CD4-positive, alpha-beta T cell (primary cell): ENCODE data around the gene CNGA1. TPM values are rescaled to one million over a fixed set of nuclear protein-coding genes. Genes with fewer than 3 reads are reported as not detected.

Experiments used
- ATAC-seq: fragments of 200-7000 bp; cut with Tn5 transposase; one replicate; pipeline ENCODE4 v1.10.0; 2022; ENCODE audit warnings: mild to moderate bottlenecking; ENCODE audit not compliant: poor library complexity
- CTCF ChIA-PET: fragments of 350-600 bp; sonication (Branson Sonifier 250); formaldehyde crosslinking; loops from one replicate; lab custom pipeline; 2021; ENCODE audit warnings: antibody characterized with exemption, inconsistent platforms; lab: Charles Lee
- POLR2A ChIA-PET: fragments of 350-600 bp; sonication (Branson Sonifier 250); formaldehyde crosslinking; loops from one replicate; lab custom pipeline; 2021; ENCODE audit warnings: antibody characterized with exemption, inconsistent platforms; lab: Charles Lee
- DNase-seq, 14 experiments: peaks; one replicate each; pipeline ENCODE4 v3.0.0-alpha.2; 2013 to 2020; ENCODE audit warnings: mixed read lengths in 2 of 14
- H3K27ac ChIP-seq, 2 donors: one replicate each; pipeline versions ENCODE4 v1.5.1 to v1.7.0; 2013; ENCODE audit warnings: low read length in 2 of 2, low read depth in 1 of 2, mild to moderate bottlenecking in 1 of 2
- H3K27me3 ChIP-seq, 2 experiments: 1 replicate in 1 of 2; 2 replicates in 1 of 2; pipeline versions ENCODE4 v1.6.1 to v1.7.0; 2013; ENCODE audit warnings: low read length in 2 of 2, control low read depth in 1 of 2, mild to moderate bottlenecking in 1 of 2, moderate library complexity in 1 of 2; ENCODE audit not compliant: insufficient read depth in 2 of 2, control insufficient read depth in 1 of 2
- H3K36me3 ChIP-seq: one replicate; pipeline ENCODE4 v1.6.1; 2013; ENCODE audit warnings: low read length, control low read depth; ENCODE audit not compliant: insufficient read depth
- H3K4me1 ChIP-seq: one replicate; pipeline ENCODE4 v1.6.1; 2013; ENCODE audit warnings: low read length, control low read depth; ENCODE audit not compliant: insufficient read depth
- H3K4me3 ChIP-seq: one replicate; pipeline ENCODE4 v1.5.1; 2013; ENCODE audit warnings: mild to moderate bottlenecking, low read length, moderate library complexity
- H3K9me3 ChIP-seq, 2 experiments: 1 replicate in 1 of 2; 2 replicates in 1 of 2; pipeline versions ENCODE4 v1.6.1 to v1.7.0; 2013; ENCODE audit warnings: low read length in 2 of 2, mild to moderate bottlenecking in 2 of 2, control low read depth in 1 of 2, moderate library complexity in 1 of 2; ENCODE audit not compliant: control insufficient read depth in 1 of 2, insufficient read depth in 1 of 2
- H3K27ac Mint-ChIP-seq: one replicate; pipeline ENCODE4 v1.8.0; 2020; ENCODE audit warnings: mixed read lengths
- H3K27me3 Mint-ChIP-seq: one replicate; pipeline ENCODE4 v1.8.0; 2021; ENCODE audit warnings: mixed read lengths
- H3K36me3 Mint-ChIP-seq: one replicate; pipeline ENCODE4 v1.8.0; 2021; ENCODE audit warnings: low read depth, mixed read lengths
- H3K4me1 Mint-ChIP-seq: one replicate; pipeline ENCODE4 v1.8.0; 2021; ENCODE audit warnings: low read depth, mixed read lengths
- H3K4me3 Mint-ChIP-seq: one replicate; pipeline ENCODE4 v1.8.0; 2020; ENCODE audit warnings: mild to moderate bottlenecking, mixed read lengths
- H3K9me3 Mint-ChIP-seq: one replicate; pipeline ENCODE4 v1.8.0; 2020; ENCODE audit warnings: mixed read lengths
- CTCF ChIP-seq: fragments of 200-600 bp; IDR thresholded peaks from one replicate; pipeline ENCODE4 v1.8.0; 2022; ENCODE audit warnings: antibody characterized with exemption, mild to moderate bottlenecking
- intact Hi-C, 2 experiments: fragments of 100-400 bp; cut with DNase I in 1 of 2; cut with micrococcal nuclease in 1 of 2; formaldehyde crosslinking; loops; one replicate each; pipeline versions ENCODE4 v1.15.1 to v1.9.0; 2023 to 2025; cut with DNase I, micrococcal nuclease
- total RNA-seq, 174 experiments: library from RNA in 2 of 174; stranded (reverse) in 2 of 174; gene quantifications; one replicate each; pipeline ENCODE4 v1.2.3 and lab custom pipeline; 2021 to 2026

CNGA1 gene
- total RNA-seq, 2 experiments from 2014 or later = not detected

GRCh38 chr4:48030470-48030869 lies 14.0 kb upstream of the CNGA1 start:
- CTCF ChIA-PET = interaction anchor here (1.0 kb wide), 1 partner anchor 18 kb away, joined by 3 read pairs; no protein-coding TSS in a partner anchor

GRCh38 chr4:48028696-48029095 lies 12.2 kb upstream of the CNGA1 start:
- DNase-seq = no peak
- no peaks in the 10 kb centered on the region for H3K9me3 Mint-ChIP-seq
- H3K4me1 ChIP-seq = no peaks in the 10 kb centered on the region
- no peak overlapping the region for H3K4me3 ChIP-seq
- H3K36me3 Mint-ChIP-seq = no peaks in the 10 kb centered on the region
- no peaks in the 10 kb centered on the region for H3K9me3 ChIP-seq
- no peaks in the 10 kb centered on the region for H3K27me3 Mint-ChIP-seq
- intact Hi-C loops = no loop called here
- no peak overlapping the region for H3K4me3 Mint-ChIP-seq
- POLR2A ChIA-PET = no interaction called here
- H3K27ac Mint-ChIP-seq = no peak overlapping the region
- H3K27me3 ChIP-seq = no peaks in the 10 kb centered on the region
- ATAC-seq = no peak
- H3K27ac ChIP-seq = no peak overlapping the region
- H3K36me3 ChIP-seq = no peaks in the 10 kb centered on the region
- TF ChIP-seq CTCF = no peak
- H3K4me1 Mint-ChIP-seq = peaks cover 1% of the 10 kb centered on the region
- CTCF ChIA-PET = no interaction called here

More at GRCh38 chr4:48030470-48030869, 14.0 kb upstream of the CNGA1 start:
- TF ChIP-seq CTCF = no peak
- Histone ChIP-seq H3K9me3 (no peaks in the 10 kb centered on the region), H3K4me1 (peaks cover 3% of the 10 kb centered on the region), H3K27ac (no peak overlapping the region), H3K36me3 (no peaks in the 10 kb centered on the region), H3K27me3 (no peaks in the 10 kb centered on the region), H3K4me3 (no peak overlapping the region)
- H3K4me1 Mint-ChIP-seq = peaks cover 5% of the 10 kb centered on the region
- DNase-seq = no peak
- no peaks in the 10 kb centered on the region for H3K27me3 Mint-ChIP-seq
- no peak overlapping the region for H3K4me3 Mint-ChIP-seq
- intact Hi-C loops = no loop called here
- POLR2A ChIA-PET = no interaction called here
- no peak for ATAC-seq
- no peaks in the 10 kb centered on the region for H3K9me3 Mint-ChIP-seq
- H3K27ac Mint-ChIP-seq = no peak overlapping the region
- no peaks in the 10 kb centered on the region for H3K36me3 Mint-ChIP-seq

GRCh38 chr4:48027653-48028052 lies 11.2 kb upstream of the CNGA1 start:
- Mint-ChIP-seq H3K9me3 (no peaks in the 10 kb centered on the region), H3K27ac (no peak overlapping the region), H3K27me3 (no peaks in the 10 kb centered on the region), H3K4me3 (no peak overlapping the region), H3K36me3 (no peaks in the 10 kb centered on the region), H3K4me1 (no peaks in the 10 kb centered on the region)
- ChIA-PET CTCF (no interaction called here), POLR2A (interaction anchor here (1.3 kb wide), 1 partner anchor 20 kb away, joined by 3 read pairs; no protein-coding TSS in a partner anchor)
- H3K4me1 ChIP-seq = no peaks in the 10 kb centered on the region
- no peak overlapping the region for H3K4me3 ChIP-seq
- TF ChIP-seq CTCF = no peak
- no peaks in the 10 kb centered on the region for H3K36me3 ChIP-seq
- intact Hi-C loops = no loop called here
- H3K9me3 ChIP-seq = no peaks in the 10 kb centered on the region
- ATAC-seq = no peak
- H3K27ac ChIP-seq = no peak overlapping the region
- DNase-seq = no peak
- H3K27me3 ChIP-seq = no peaks in the 10 kb centered on the region
